HEK293 (cell line): ENCODE data around the gene SLC2A9.

ENCODE experiments used
- ATF2 ChIP-seq: fragments of 450-650 bp; formaldehyde crosslinking; IDR thresholded peaks from 2 replicates; pipeline ENCODE4 v1.5.1; 2016; ENCODE audit warnings: missing biosample characterization, missing genetic modification characterization, low read depth
- CTCF ChIP-seq: fragments of 450-650 bp; formaldehyde crosslinking; IDR thresholded peaks from 2 replicates; pipeline ENCODE4 v1.5.1; 2016; ENCODE audit warnings: missing biosample characterization, missing genetic modification characterization
- RBAK ChIP-seq: fragments of 450-650 bp; formaldehyde crosslinking; IDR thresholded peaks from 2 replicates; pipeline ENCODE4 v1.5.1; 2016; ENCODE audit warnings: missing biosample characterization, missing genetic modification characterization
- ZNF169 ChIP-seq: fragments of 450-650 bp; formaldehyde crosslinking; IDR thresholded peaks from 2 replicates; pipeline ENCODE4 v1.5.1; 2016; ENCODE audit warnings: missing biosample characterization, missing genetic modification characterization
- ZNF350 ChIP-seq: fragments of 450-650 bp; formaldehyde crosslinking; IDR thresholded peaks from 2 replicates; pipeline ENCODE4 v1.5.0; 2017; ENCODE audit warnings: missing biosample characterization, mild to moderate bottlenecking, missing genetic modification characterization
- ZNF426 ChIP-seq: fragments of 450-650 bp; formaldehyde crosslinking; IDR thresholded peaks from 2 replicates; pipeline ENCODE4 v1.5.1; 2017; ENCODE audit warnings: missing biosample characterization, missing genetic modification characterization, mild to moderate bottlenecking, inconsistent platforms, moderate library complexity
- ZNF561 ChIP-seq: fragments of 450-650 bp; IDR thresholded peaks from 2 replicates; pipeline ENCODE4 v1.5.1; 2018; ENCODE audit warnings: missing biosample characterization, missing genetic modification characterization, borderline replicate concordance
- ZNF580 ChIP-seq: fragments of 450-650 bp; formaldehyde crosslinking; IDR thresholded peaks from 2 replicates; pipeline ENCODE4 v1.5.1; 2016; ENCODE audit warnings: missing biosample characterization, missing genetic modification characterization
- TF ChIP-seq, protein P1 (sequence below): fragments of 450-650 bp; formaldehyde crosslinking; IDR thresholded peaks from 2 replicates; pipeline ENCODE4 v1.5.1; 2016; ENCODE audit warnings: missing biosample characterization, missing genetic modification characterization

GRCh38 chr4:9968472-9968871, 52.8 kb downstream of the SLC2A9 start:
- TF ChIP-seq ZNF169 (tag by site-specific recombination) (no peak), RBAK (no peak), ZNF561 (tag by site-specific recombination) (no peak), ZNF350 (tag by site-specific recombination) (no peak), ATF2 (no peak), ZNF580 (no peak), CTCF (tag by site-specific recombination) (no peak), ZNF426 (tag by site-specific recombination) (no peak)
- TF ChIP-seq, protein P1, sequence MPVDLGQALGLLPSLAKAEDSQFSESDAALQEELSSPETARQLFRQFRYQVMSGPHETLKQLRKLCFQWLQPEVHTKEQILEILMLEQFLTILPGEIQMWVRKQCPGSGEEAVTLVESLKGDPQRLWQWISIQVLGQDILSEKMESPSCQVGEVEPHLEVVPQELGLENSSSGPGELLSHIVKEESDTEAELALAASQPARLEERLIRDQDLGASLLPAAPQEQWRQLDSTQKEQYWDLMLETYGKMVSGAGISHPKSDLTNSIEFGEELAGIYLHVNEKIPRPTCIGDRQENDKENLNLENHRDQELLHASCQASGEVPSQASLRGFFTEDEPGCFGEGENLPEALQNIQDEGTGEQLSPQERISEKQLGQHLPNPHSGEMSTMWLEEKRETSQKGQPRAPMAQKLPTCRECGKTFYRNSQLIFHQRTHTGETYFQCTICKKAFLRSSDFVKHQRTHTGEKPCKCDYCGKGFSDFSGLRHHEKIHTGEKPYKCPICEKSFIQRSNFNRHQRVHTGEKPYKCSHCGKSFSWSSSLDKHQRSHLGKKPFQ (tag by site-specific recombination): no peak
